ENCODE results near the gene RRM1. TPM values are rescaled to one million over a fixed set of nuclear protein-coding genes. Genes with fewer than 3 reads are reported as not detected.

The RRM1 gene
- total and polyA plus RNA-seq, 2 donors from 2014 or later: 17.7 to 33.0 TPM

- Histone ChIP-seq H3K36me3 (ENCODE audit: control insufficient read depth in 2 of 3, insufficient read depth in 3 of 3, low read length in 3 of 3) (peaks cover 0 to 25% (median 8%) of the 10 kb centered on the region in 3 donors), H3K4me1 (ENCODE audit: control insufficient read depth in 2 of 3, insufficient read depth in 2 of 3, low read depth in 1 of 3, low read length in 3 of 3) (no peaks in the 10 kb centered on the region), H3K27ac (ENCODE audit: low read depth in 2 of 2, low read length in 2 of 2) (no peak overlapping the region), H3K9ac (ENCODE audit: low read length in 3 of 3) (no peak overlapping the region), H3K4me3 (ENCODE audit: low read length in 3 of 3) (no peak overlapping the region), H3K9me3 (ENCODE audit: control insufficient read depth in 2 of 3, insufficient read depth in 1 of 3, low read length in 3 of 3) (no peaks in the 10 kb centered on the region), H3K27me3 (ENCODE audit: control insufficient read depth, insufficient read depth, low read length) (no peaks in the 10 kb centered on the region)
- TF ChIP-seq CTCF (IDR thresholded peaks at IDR 0.05; ENCODE audit: borderline replicate concordance, extremely low read depth, insufficient read depth): no peak
- intact Hi-C loops (cut with DNase I): no loop called here
- DNase-seq: peak in 3 of 5 donors; percentile 43 to 61 (median 48)
- no peak for FAIRE-seq
Measured at GRCh38 chr11:4084406-4085125, 10.0 kb upstream of the RRM1 start.

DNA sequence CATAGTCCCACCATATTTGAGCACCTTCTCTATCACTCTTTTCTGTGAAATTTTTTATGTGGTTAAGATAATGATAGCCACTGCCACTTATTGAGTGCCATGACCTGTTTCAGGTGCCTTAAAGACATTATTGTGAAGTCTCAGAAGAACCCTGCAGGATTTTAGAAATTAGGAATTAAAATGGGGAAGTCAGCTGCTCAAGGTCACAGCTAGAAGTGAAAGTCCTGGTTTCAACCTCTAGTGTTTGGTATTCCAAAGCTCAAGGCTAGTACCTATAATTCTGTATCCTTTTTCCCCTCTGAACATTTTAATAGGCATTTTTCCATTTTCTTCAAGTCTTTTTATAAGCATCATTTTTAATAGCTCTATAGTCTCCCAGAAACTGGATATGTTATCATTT lies 9.0 kb upstream of the RRM1 start:
- Histone ChIP-seq H3K27ac (ENCODE audit: low read depth in 2 of 2, low read length in 2 of 2) (no peak overlapping the region), H3K9me3 (ENCODE audit: control insufficient read depth in 2 of 3, insufficient read depth in 1 of 3, low read length in 3 of 3) (no peaks in the 10 kb centered on the region), H3K4me3 (ENCODE audit: low read length in 3 of 3) (no peak overlapping the region), H3K36me3 (ENCODE audit: control insufficient read depth in 2 of 3, insufficient read depth in 3 of 3, low read length in 3 of 3) (peaks cover 0 to 25% (median 8%) of the 10 kb centered on the region in 3 donors), H3K27me3 (ENCODE audit: control insufficient read depth, insufficient read depth, low read length) (no peaks in the 10 kb centered on the region), H3K4me1 (ENCODE audit: control insufficient read depth in 2 of 3, insufficient read depth in 2 of 3, low read depth in 1 of 3, low read length in 3 of 3) (no peaks in the 10 kb centered on the region), H3K9ac (ENCODE audit: low read length in 3 of 3) (no peak overlapping the region)
- no peak for TF ChIP-seq CTCF (IDR thresholded peaks at IDR 0.05; ENCODE audit: borderline replicate concordance, extremely low read depth, insufficient read depth)
- DNase-seq (no peak), FAIRE-seq (no peak)
- intact Hi-C loops (cut with DNase I): no loop called here

GRCh38 chr11:4086575-4087353 lies 7.8 kb upstream of the RRM1 start:
- FAIRE-seq (no peak), DNase-seq (no peak)
- H3K9me3 ChIP-seq (ENCODE audit: control insufficient read depth in 2 of 3, insufficient read depth in 1 of 3, low read length in 3 of 3): no peaks in the 10 kb centered on the region
- no peaks in the 10 kb centered on the region for H3K4me1 ChIP-seq (ENCODE audit: control insufficient read depth in 2 of 3, insufficient read depth in 2 of 3, low read depth in 1 of 3, low read length in 3 of 3)
- no peaks in the 10 kb centered on the region for H3K27me3 ChIP-seq (ENCODE audit: control insufficient read depth, insufficient read depth, low read length)
- H3K9ac ChIP-seq (ENCODE audit: low read length in 3 of 3): no peak overlapping the region
- H3K4me3 ChIP-seq (ENCODE audit: low read length in 3 of 3): no peak overlapping the region
- intact Hi-C loops (cut with DNase I): no loop called here
- no peak for TF ChIP-seq CTCF (IDR thresholded peaks at IDR 0.05; ENCODE audit: borderline replicate concordance, extremely low read depth, insufficient read depth)
- H3K27ac ChIP-seq (ENCODE audit: low read depth in 2 of 2, low read length in 2 of 2): no peak overlapping the region
- peaks cover 0 to 20% (median 8%) of the 10 kb centered on the region in 3 donors for H3K36me3 ChIP-seq (ENCODE audit: control insufficient read depth in 2 of 3, insufficient read depth in 3 of 3, low read length in 3 of 3)
